T47D (cell line): ENCODE measurements around the gene COG6.

Source experiments
- DNase-seq, 2 experiments: peaks; one replicate each; pipeline versions ENCODE4 v3.0.0 to v3.0.0-alpha.2; 2011 to 2012; ENCODE audit warnings: low read depth in 1 of 2, low spot score in 1 of 2
- JUND ChIP-seq: IDR thresholded peaks from 2 replicates; pipeline ENCODE4 v1.6.1; 2012; ENCODE audit warnings: low read depth
- in situ Hi-C: cut with HindIII; loops from 2 replicates; pipeline ENCODE4 v1.10.0; 2016; ENCODE audit warnings: low sequenced_read_pairs, low pct_unique_long_range_greater_than_20kb

Gene COG6

GRCh38 chr13:39655041-39655568, 357 bp upstream of the COG6 start:
- TF ChIP-seq JUND, result no peak
- in situ Hi-C loops, result no loop called here
- peak in 1 of 2 experiments; percentile 1 for DNase-seq

GRCh38 chr13:39656325-39656677, 839 bp downstream of the COG6 start:
- no peak for TF ChIP-seq JUND
- in situ Hi-C loops, result no loop called here
- no peak for DNase-seq

GRCh38 chr13:39663508-39663907, 8.0 kb downstream of the COG6 start:
- in situ Hi-C loops, result no loop called here
- DNase-seq, result no peak
- TF ChIP-seq JUND, result no peak

- DNase-seq, result no peak
- in situ Hi-C loops, result no loop called here
These were observed 8.5 kb downstream of the COG6 start for GRCh38 chr13:39663958-39664357.

GRCh38 chr13:39665763-39666162, 10.3 kb downstream of the COG6 start:
- in situ Hi-C loops, result no loop called here
- TF ChIP-seq JUND, result no peak
- no peak for DNase-seq

More at GRCh38 chr13:39663958-39664357, 8.5 kb downstream of the COG6 start:
- TF ChIP-seq JUND, result no peak

GRCh38 chr13:39670445-39670844, 15.0 kb downstream of the COG6 start:
- TF ChIP-seq JUND, result no peak
- in situ Hi-C loops, result no loop called here
- no peak for DNase-seq

- DNase-seq, result no peak
- in situ Hi-C loops, result no loop called here
- no peak for TF ChIP-seq JUND
These were observed 17.1 kb downstream of the COG6 start for GRCh38 chr13:39672378-39673132.

- DNase-seq, result no peak
- TF ChIP-seq JUND, result no peak
- in situ Hi-C loops, result no loop called here
These were observed 20.4 kb downstream of the COG6 start for GRCh38 chr13:39675904-39676303.

- peak; percentile 9 to 58 for DNase-seq
- in situ Hi-C loops, result no loop called here
- TF ChIP-seq JUND, result no peak
These were observed 20.9 kb downstream of the COG6 start for GRCh38 chr13:39676315-39676876.

- DNase-seq, result no peak
- no peak for TF ChIP-seq JUND
- in situ Hi-C loops, result no loop called here
These were observed 26.8 kb downstream of the COG6 start for GRCh38 chr13:39682310-39682709.

GRCh38 chr13:39682788-39683187, 27.3 kb downstream of the COG6 start:
- in situ Hi-C loops, result no loop called here

GRCh38 chr13:39684531-39685137, 29.2 kb downstream of the COG6 start:
- in situ Hi-C loops, result no loop called here
- no peak for TF ChIP-seq JUND
- DNase-seq, result peak in 1 of 2 experiments; percentile 35

More at GRCh38 chr13:39682788-39683187, 27.3 kb downstream of the COG6 start:
- no peak for TF ChIP-seq JUND
- no peak for DNase-seq

GRCh38 chr13:39685652-39686051, 30.2 kb downstream of the COG6 start:
- in situ Hi-C loops, result no loop called here
- TF ChIP-seq JUND, result no peak
- no peak for DNase-seq
